ENCODE measurements around the gene ACP5.

GRCh38 chr19:11560404-11561051, 16.9 kb downstream of the ACP5 start:
- TF ChIP-seq CTCF (conservative IDR thresholded peaks at IDR 0.05): peak; percentile 84
- TF ChIP-seq ZFX (IDR thresholded peaks at IDR 0.05): no peak

Measured in C4-2B (cell line).